Pancreas (tissue), 10 donors: ENCODE measurements around the gene FAF2. TPM values are rescaled to one million over a fixed set of nuclear protein-coding genes. Genes with fewer than 3 reads are reported as not detected.
"Not testable (repeated sequence)": the region's sequence is repeated elsewhere in the genome, so short reads cannot be mapped to it uniquely, and the experiment has no call there.

Experiments used
- ATAC-seq, 4 donors: fragments of 200-7000 bp; cut with Tn5 transposase; one replicate each; pipeline versions ENCODE4 v1.8.0 to v1.9.1; 2020; ENCODE audit warnings: mild to moderate bottlenecking in 4 of 4, moderate library complexity in 4 of 4
- DNase-seq, 6 donors: peaks; one replicate each; pipeline ENCODE4 v3.0.0-alpha.2; 2020
- FAIRE-seq: peaks from 2 replicates; lab custom pipeline; 2012; peaks lifted over from hg19 to GRCh38; lab: Jason Lieb, UNC
- H3K27ac ChIP-seq, 4 donors: fragments of 200-600 bp; sonication (generic); 1 replicate in 3 of 4; 2 replicates in 1 of 4; pipeline versions ENCODE4 v1.5.0 to v1.8.0; 2020
- H3K27me3 ChIP-seq, 4 donors: fragments of 200-600 bp; one replicate each; pipeline ENCODE4 v1.8.0; 2021
- H3K36me3 ChIP-seq, 3 donors: fragments of 200-600 bp; sonication (generic) in 1 of 3; one replicate each; pipeline versions ENCODE4 v1.5.0 to v1.8.0; 2020 to 2021
- H3K4me1 ChIP-seq, 3 donors: fragments of 200-600 bp; one replicate each; pipeline ENCODE4 v1.8.0; 2021
- H3K4me3 ChIP-seq, 4 donors: fragments of 200-600 bp; sonication (generic) in 2 of 4; one replicate each; pipeline versions ENCODE4 v1.5.0 to v1.8.0; 2020 to 2021
- H3K9me3 ChIP-seq, 4 donors: fragments of 200-600 bp; one replicate each; pipeline ENCODE4 v1.8.0; 2021
- WGBS, 2 donors: extraction: QIAGEN DNeasy Blood & Tissue Kit; methylation state at CpG; one replicate each; pipeline ENCODE4 v1.1.7; 2013; 5-methylcytosine and 5-hydroxymethylcytosine counted together
- intact Hi-C, 3 donors: fragments of 100-400 bp; cut with DNase I; formaldehyde crosslinking; loops; one replicate each; pipeline versions ENCODE4 v1.11.1 to v1.14.2; 2022
- polyA plus RNA-seq, 2 donors: library from polyadenylated mRNA; stranded (reverse); fragments of 200-250 nt; gene quantifications; one replicate each; pipeline ENCODE4 v1.2.3, GENCODE V29; 2013
- total RNA-seq, 6 donors: library from RNA; stranded (reverse); fragmentation: NEBNext Ultra II Directional in 4 of 6; extraction: Animal tissue kit (Norgen Biotek cat#: 25700) in 4 of 6; gene quantifications; one replicate each; pipeline versions ENCODE4 v1.2.1 to v1.2.4, GENCODE V29; 2021 to 2023
- TF ChIP-seq, protein P1 (sequence below), 4 donors: fragments of 200-600 bp; sonication (generic) in 3 of 4; IDR thresholded peaks; one replicate each; pipeline versions ENCODE4 v1.5.0 to v1.8.0; 2021; ENCODE audit warnings: antibody characterized with exemption in 4 of 4
- donor health status: healthy with polysubstance abuse.
- donor health status: DM: no; HTN: no; CAD: no; lungs with moderate emphysema.
- donor health status: DM: no; HTN: no; CAD: no.
- donor health status: control.
- donor health status: control.
- donor health status: Bipolar disorder and iron deficiency.
- donor health status: DM: yes; HTN: yes; CAD: no.
- donor health status: DM: no; HTN: no; CAD: no.
- donor health status: DM: no; HTN: no; CAD: no.
- donor health status: DM: yes; HTN: yes; CAD: no.

FAF2 gene
- total and polyA plus RNA-seq, 8 donors, result 6.8 to 18.0 (median 15.1) TPM

DNA sequence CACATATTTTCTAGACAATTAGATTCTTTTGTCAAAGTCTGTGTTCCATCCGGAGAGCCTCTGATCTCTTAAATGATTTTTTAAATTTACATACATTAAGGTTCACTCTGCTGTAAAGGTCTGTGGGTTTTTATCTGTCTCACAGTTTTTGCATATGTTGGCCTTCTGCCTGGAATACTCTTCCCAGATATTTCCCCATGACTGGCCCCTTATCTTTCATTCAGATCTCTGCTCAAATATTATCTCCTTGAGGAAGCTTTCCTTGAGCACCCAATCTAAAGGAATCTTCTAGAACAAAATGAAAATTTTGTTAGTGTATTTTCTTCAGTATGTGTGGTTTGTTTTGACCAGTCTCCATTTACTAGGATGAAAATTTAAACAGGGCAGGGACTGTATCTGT is 26.3 kb downstream of the FAF2 start:
- TF ChIP-seq, protein P1, sequence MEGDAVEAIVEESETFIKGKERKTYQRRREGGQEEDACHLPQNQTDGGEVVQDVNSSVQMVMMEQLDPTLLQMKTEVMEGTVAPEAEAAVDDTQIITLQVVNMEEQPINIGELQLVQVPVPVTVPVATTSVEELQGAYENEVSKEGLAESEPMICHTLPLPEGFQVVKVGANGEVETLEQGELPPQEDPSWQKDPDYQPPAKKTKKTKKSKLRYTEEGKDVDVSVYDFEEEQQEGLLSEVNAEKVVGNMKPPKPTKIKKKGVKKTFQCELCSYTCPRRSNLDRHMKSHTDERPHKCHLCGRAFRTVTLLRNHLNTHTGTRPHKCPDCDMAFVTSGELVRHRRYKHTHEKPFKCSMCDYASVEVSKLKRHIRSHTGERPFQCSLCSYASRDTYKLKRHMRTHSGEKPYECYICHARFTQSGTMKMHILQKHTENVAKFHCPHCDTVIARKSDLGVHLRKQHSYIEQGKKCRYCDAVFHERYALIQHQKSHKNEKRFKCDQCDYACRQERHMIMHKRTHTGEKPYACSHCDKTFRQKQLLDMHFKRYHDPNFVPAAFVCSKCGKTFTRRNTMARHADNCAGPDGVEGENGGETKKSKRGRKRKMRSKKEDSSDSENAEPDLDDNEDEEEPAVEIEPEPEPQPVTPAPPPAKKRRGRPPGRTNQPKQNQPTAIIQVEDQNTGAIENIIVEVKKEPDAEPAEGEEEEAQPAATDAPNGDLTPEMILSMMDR (IDR thresholded peaks at IDR 0.05), result no peak
- no peaks in the 10 kb centered on the region for H3K27me3 ChIP-seq
- 95 to 98% methylated on average over 1 of the region's 1 CpG for WGBS, 2 donors
- peaks cover 0 to 3% (median 0%) of the 10 kb centered on the region in 3 donors for H3K4me1 ChIP-seq
- H3K27ac ChIP-seq, result no peak overlapping the region
- DNase-seq, result no peak
- ATAC-seq, result no peak
- no peaks in the 10 kb centered on the region for H3K36me3 ChIP-seq
- intact Hi-C loops, result no loop called here
- H3K9me3 ChIP-seq, result no peaks in the 10 kb centered on the region
- H3K4me3 ChIP-seq, result no peak overlapping the region
- no peak for FAIRE-seq

DNA sequence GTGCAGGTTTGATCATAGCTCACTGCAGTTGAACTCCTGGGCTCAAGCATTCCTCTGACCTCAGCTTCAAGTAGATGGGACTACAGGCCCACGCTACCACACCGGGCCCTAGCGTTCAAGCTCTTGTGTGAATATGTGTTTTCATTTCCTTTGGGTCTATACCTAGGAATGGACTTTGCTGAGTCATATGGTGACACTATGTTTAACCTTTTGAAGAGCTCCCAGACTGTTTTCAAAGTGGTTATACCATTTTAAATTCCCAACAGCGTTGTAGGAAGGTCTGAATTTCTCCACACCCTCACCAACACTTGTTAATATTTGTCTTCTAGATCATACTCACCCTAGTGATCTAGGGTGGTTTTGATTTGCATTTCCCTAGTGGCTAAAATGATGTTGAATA is 33.5 kb downstream of the FAF2 start:
- no peak overlapping the region for H3K4me3 ChIP-seq
- peaks cover 0 to 5% (median 0%) of the 10 kb centered on the region in 3 donors for H3K36me3 ChIP-seq
- TF ChIP-seq, protein P1 (IDR thresholded peaks at IDR 0.05), result no peak
- DNase-seq (no peak), FAIRE-seq (no peak), ATAC-seq (no peak)
- 95 to 98% methylated on average over 4 of the region's 4 CpGs for WGBS, 2 donors
- H3K27me3 ChIP-seq, result no peaks in the 10 kb centered on the region
- H3K27ac ChIP-seq, result no peak overlapping the region
- H3K4me1 ChIP-seq, result peaks cover 0 to 4% (median 0%) of the 10 kb centered on the region in 3 donors
- H3K9me3 ChIP-seq, result no peaks in the 10 kb centered on the region
- intact Hi-C loops, result no loop called here

DNA sequence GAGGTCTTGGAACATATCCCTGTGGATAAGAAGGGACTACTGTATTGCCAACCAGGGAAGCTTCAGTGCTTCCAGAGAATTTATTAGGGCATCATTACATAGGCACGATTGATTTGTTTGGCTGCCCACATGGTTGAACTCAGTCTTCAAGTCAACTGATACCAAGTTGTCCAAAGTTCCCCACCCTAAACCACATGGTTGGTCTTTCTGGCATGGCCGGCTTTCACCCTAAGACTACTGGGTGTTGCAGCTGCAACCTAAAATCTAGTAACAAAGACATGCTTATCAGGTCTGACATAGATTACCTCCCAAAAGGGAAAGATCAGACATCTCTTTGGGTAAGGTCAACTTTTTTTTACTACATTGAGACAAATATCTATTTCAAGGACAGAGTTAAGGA is 37.0 kb downstream of the FAF2 start:
- ATAC-seq, result no peak
- peaks cover 0 to 5% (median 0%) of the 10 kb centered on the region in 3 donors for H3K36me3 ChIP-seq
- DNase-seq, result no peak
- no peak overlapping the region for H3K4me3 ChIP-seq
- no peaks in the 10 kb centered on the region for H3K27me3 ChIP-seq
- H3K4me1 ChIP-seq, result peaks cover 0 to 4% (median 4%) of the 10 kb centered on the region in 3 donors
- intact Hi-C loops, result no loop called here
- H3K27ac ChIP-seq, result no peak overlapping the region
- H3K9me3 ChIP-seq, result no peaks in the 10 kb centered on the region
- 62 to 78% methylated on average over 2 of the region's 2 CpGs for whole genome bisulfite sequencing, 2 donors
- no peak for FAIRE-seq
- TF ChIP-seq, protein P1 (IDR thresholded peaks at IDR 0.05), result no peak

DNA sequence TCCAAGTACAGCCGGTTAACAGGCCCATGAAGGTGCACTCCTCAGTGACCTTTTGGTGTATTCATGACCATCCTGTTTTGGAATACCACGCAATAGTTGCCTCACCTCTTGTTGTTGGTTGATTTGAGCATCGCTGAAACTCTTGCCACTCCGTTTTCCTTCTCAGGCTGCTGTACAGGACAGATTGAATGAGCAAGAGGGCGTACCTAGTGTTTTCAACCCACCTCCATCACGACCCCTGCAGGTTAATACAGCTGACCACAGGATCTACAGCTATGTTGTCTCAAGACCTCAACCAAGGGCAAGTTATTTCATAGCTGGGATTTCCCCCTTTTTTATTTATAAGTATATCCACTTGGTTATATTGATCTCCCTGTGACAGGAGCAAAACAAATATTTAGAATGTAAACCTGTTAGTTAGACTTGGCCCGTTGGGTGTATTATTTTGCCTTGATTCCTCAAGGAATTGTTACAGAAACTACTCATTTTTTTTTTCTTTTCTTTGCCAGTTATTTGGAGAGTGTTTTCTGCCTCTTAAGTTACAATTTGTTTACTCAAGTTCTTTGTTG is 38.1 kb downstream of the FAF2 start:
- no peak for FAIRE-seq
- intact Hi-C loops, result no loop called here
- peak in 3 of 4 donors; percentile 38 to 62 (median 58) for ATAC-seq
- DNase-seq, result no peak
- H3K4me1 ChIP-seq, result peaks cover 0 to 4% (median 4%) of the 10 kb centered on the region in 3 donors
- peaks cover 0 to 10% (median 2%) of the 10 kb centered on the region in 3 donors for H3K36me3 ChIP-seq
- H3K27ac ChIP-seq, result no peak overlapping the region
- 63 to 66% methylated on average over 7 of the region's 7 CpGs for WGBS, 2 donors
- H3K27me3 ChIP-seq, result no peaks in the 10 kb centered on the region
- H3K9me3 ChIP-seq, result no peaks in the 10 kb centered on the region
- TF ChIP-seq, protein P1 (IDR thresholded peaks at IDR 0.05), result no peak
- no peak overlapping the region for H3K4me3 ChIP-seq

DNA sequence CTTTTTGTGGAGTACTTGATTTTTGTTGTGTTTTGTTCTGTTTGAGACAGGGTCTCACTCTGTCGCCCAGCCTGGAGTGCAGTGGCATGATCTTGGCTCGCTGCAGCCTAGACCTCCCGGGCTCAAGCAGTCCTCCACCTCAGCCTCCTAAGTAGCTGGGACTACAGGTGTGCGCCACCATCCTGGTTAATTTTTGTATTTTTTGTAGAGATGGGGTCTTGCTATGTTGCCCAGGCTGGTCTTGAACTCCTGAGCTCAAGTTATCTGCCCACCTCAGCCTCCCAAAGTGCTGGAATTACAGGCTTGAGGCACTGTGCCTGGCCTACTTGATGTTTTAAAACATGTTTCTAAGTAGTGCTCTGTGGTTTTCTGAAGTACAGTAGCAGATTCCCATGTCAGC is 39.0 kb downstream of the FAF2 start:
- WGBS, 2 donors, result 95 to 96% methylated on average over 4 of the region's 4 CpGs
- H3K4me3 ChIP-seq, H3K27me3 ChIP-seq, H3K9me3 ChIP-seq, ATAC-seq, FAIRE-seq, DNase-seq, H3K27ac ChIP-seq, H3K4me1 ChIP-seq, intact Hi-C loops: not testable (repeated sequence)
- peaks cover 0 to 17% (median 11%) of the 10 kb centered on the region in 3 donors for H3K36me3 ChIP-seq
